Glomerular endothelial cell (primary cell): ENCODE data around the gene HSF2BP. TPM values are rescaled to one million over a fixed set of nuclear protein-coding genes. Genes with fewer than 3 reads are reported as not detected.
"Not testable (repeated sequence)": the region's sequence is repeated elsewhere in the genome, so short reads cannot be mapped to it uniquely, and the experiment has no call there.

Source experiments
- DNase-seq: peaks from one replicate; pipeline ENCODE4 v3.0.0-alpha.2; 2011; ENCODE audit warnings: low read depth, low spot score; ENCODE audit errors: extremely low read depth
- total RNA-seq: library from RNA; depleted of rRNA; stranded (reverse); fragments of >200 nt; gene quantifications from 2 replicates; pipeline ENCODE4 v1.2.3, GENCODE V29; 2015

HSF2BP gene
- total RNA-seq, 1 donor from 2014 or later = 1.7 TPM

GRCh38 chr21:43485016-43485415 is 174.3 kb downstream of the HSF2BP start:
- DNase-seq = not testable (repeated sequence)

- DNase-seq = not testable (repeated sequence)
These were observed 180.1 kb downstream of the HSF2BP start for GRCh38 chr21:43479197-43479596.

Other genes starting within 250 kb of the HSF2BP start
- gene SIK1, start 232.4 kb downstream of the HSF2BP start, total RNA-seq = 0.34 and 14.8 TPM in 2 replicates
- 30.9 and 41.0 TPM in 2 replicates for gene RRP1B, start 72 bp upstream of the HSF2BP start, total RNA-seq
- gene PDXK, start 59.6 kb upstream of the HSF2BP start, total RNA-seq = 49.4 and 59.5 TPM in 2 replicates
- 33.0 and 55.5 TPM in 2 replicates for gene CSTB, start 116.8 kb upstream of the HSF2BP start, total RNA-seq
- gene RRP1, start 130.1 kb upstream of the HSF2BP start, total RNA-seq = 18.5 and 27.4 TPM in 2 replicates
- gene AGPAT3, start 205.7 kb upstream of the HSF2BP start, total RNA-seq = 47.4 and 60.0 TPM in 2 replicates